ENCODE results near the gene SLC7A6OS.

The SLC7A6OS gene

GRCh38 chr16:68346892-68347480 lies 36.2 kb upstream of the SLC7A6OS start:
- no peaks in the 10 kb centered on the region for H3K27me3 ChIP-seq (ENCODE audit: insufficient read depth, low read depth)
- H3K9ac ChIP-seq, result no peak overlapping the region
- no peaks in the 10 kb centered on the region; the same call in 1 of the 2 replicates for H3K36me3 ChIP-seq (ENCODE audit: insufficient read depth)
- TF ChIP-seq CTCF (conservative IDR thresholded peaks at IDR 0.05; ENCODE audit: low read depth, low read length), result no peak
- H3K4me1 ChIP-seq (ENCODE audit: low read depth, poor library complexity, severe bottlenecking), result no peaks in the 10 kb centered on the region
- H3K79me2 ChIP-seq (ENCODE audit: insufficient read depth, low read depth), result no peaks in the 10 kb centered on the region
- H3K4me2 ChIP-seq, result no peak overlapping the region
- no peak overlapping the region for H3K4me3 ChIP-seq (IDR thresholded peaks at IDR 0.05; ENCODE audit: insufficient read depth, low read depth, low read length)
- H2AFZ ChIP-seq (ENCODE audit: low read depth), result no peak overlapping the region
- no peak overlapping the region for H3K27ac ChIP-seq
- no peaks in the 10 kb centered on the region for H4K20me1 ChIP-seq (ENCODE audit: insufficient read depth)

GRCh38 chr16:68345958-68346635 lies 35.4 kb upstream of the SLC7A6OS start:
- H3K4me3 ChIP-seq (IDR thresholded peaks at IDR 0.05; ENCODE audit: insufficient read depth, low read depth, low read length), result no peak overlapping the region
- no peaks in the 10 kb centered on the region for H3K27me3 ChIP-seq (ENCODE audit: insufficient read depth, low read depth)
- no peak overlapping the region for H3K9ac ChIP-seq
- H4K20me1 ChIP-seq (ENCODE audit: insufficient read depth), result no peaks in the 10 kb centered on the region
- TF ChIP-seq CTCF (conservative IDR thresholded peaks at IDR 0.05; ENCODE audit: low read depth, low read length), result no peak
- H3K36me3 ChIP-seq (ENCODE audit: insufficient read depth), result peaks cover 4% of the 10 kb centered on the region; the same call in 1 of the 2 replicates
- H2AFZ ChIP-seq (ENCODE audit: low read depth), result no peak overlapping the region
- no peak overlapping the region for H3K4me2 ChIP-seq
- H3K4me1 ChIP-seq (ENCODE audit: low read depth, poor library complexity, severe bottlenecking), result no peaks in the 10 kb centered on the region
- H3K79me2 ChIP-seq (ENCODE audit: insufficient read depth, low read depth), result no peaks in the 10 kb centered on the region
- H3K27ac ChIP-seq, result no peak overlapping the region

- TF ChIP-seq CTCF (conservative IDR thresholded peaks at IDR 0.05; ENCODE audit: low read depth, low read length), result no peak
- Histone ChIP-seq H4K20me1 (ENCODE audit: insufficient read depth) (no peaks in the 10 kb centered on the region), H3K4me2 (no peak overlapping the region), H3K27me3 (ENCODE audit: insufficient read depth, low read depth) (no peaks in the 10 kb centered on the region), H3K79me2 (ENCODE audit: insufficient read depth, low read depth) (no peaks in the 10 kb centered on the region), H3K27ac (no peak overlapping the region), H3K4me3 (IDR thresholded peaks at IDR 0.05; ENCODE audit: insufficient read depth, low read depth, low read length) (no peak overlapping the region), H3K4me1 (ENCODE audit: low read depth, poor library complexity, severe bottlenecking) (no peaks in the 10 kb centered on the region), H3K36me3 (ENCODE audit: insufficient read depth) (peaks cover 8% of the 10 kb centered on the region; the same call in 1 of the 2 replicates), H2AFZ (ENCODE audit: low read depth) (no peak overlapping the region), H3K9ac (no peak overlapping the region)
These were observed 34.6 kb upstream of the SLC7A6OS start for GRCh38 chr16:68345351-68345810.

GRCh38 chr16:68344252-68344651 lies 33.5 kb upstream of the SLC7A6OS start:
- no peak for TF ChIP-seq CTCF (conservative IDR thresholded peaks at IDR 0.05; ENCODE audit: low read depth, low read length)
- no peak overlapping the region for H2AFZ ChIP-seq (ENCODE audit: low read depth)
- no peaks in the 10 kb centered on the region for H3K4me1 ChIP-seq (ENCODE audit: low read depth, poor library complexity, severe bottlenecking)
- H3K9ac ChIP-seq, result no peak overlapping the region
- no peak overlapping the region for H3K27ac ChIP-seq
- no peaks in the 10 kb centered on the region for H4K20me1 ChIP-seq (ENCODE audit: insufficient read depth)
- H3K27me3 ChIP-seq (ENCODE audit: insufficient read depth, low read depth), result no peaks in the 10 kb centered on the region
- H3K36me3 ChIP-seq (ENCODE audit: insufficient read depth), result peaks cover 11% of the 10 kb centered on the region; the same call in 1 of the 2 replicates
- no peaks in the 10 kb centered on the region for H3K79me2 ChIP-seq (ENCODE audit: insufficient read depth, low read depth)
- H3K4me2 ChIP-seq, result no peak overlapping the region
- no peak overlapping the region for H3K4me3 ChIP-seq (IDR thresholded peaks at IDR 0.05; ENCODE audit: insufficient read depth, low read depth, low read length)

Measured in KMS-11 (cell line).